Forelimb muscle (tissue), 1 donor: Measurements from ENCODE around the gene MBNL2. TPM values are rescaled to one million over a fixed set of nuclear protein-coding genes. Genes with fewer than 3 reads are reported as not detected.

ENCODE experiments used
- DNase-seq: peaks from one replicate; pipeline ENCODE4 v3.0.0-alpha.2; 2013; ENCODE audit warnings: low read depth
- polyA plus RNA-seq: library from polyadenylated mRNA; unstranded; fragments of 120-200 nt; gene quantifications from one replicate; pipeline ENCODE4 v1.2.1, GENCODE V29; 2013; ENCODE audit not compliant: insufficient read length

The MBNL2 gene
- polyA plus RNA-seq, 1 donor = 26.5 TPM

- no peak for DNase-seq
These were observed 31.6 kb downstream of the MBNL2 start for GRCh38 chr13:97253581-97254293.

GRCh38 chr13:97254816-97255215, 32.7 kb downstream of the MBNL2 start:
- DNase-seq = no peak

GRCh38 chr13:97255515-97256021, 33.4 kb downstream of the MBNL2 start:
- DNase-seq = no peak

GRCh38 chr13:97256343-97256783, 34.2 kb downstream of the MBNL2 start:
- no peak for DNase-seq

- DNase-seq = no peak
These were observed 35.2 kb downstream of the MBNL2 start for GRCh38 chr13:97257228-97257755.

- no peak for DNase-seq
These were observed 36.0 kb downstream of the MBNL2 start for GRCh38 chr13:97257800-97258799.

GRCh38 chr13:97258801-97259200, 36.7 kb downstream of the MBNL2 start:
- no peak for DNase-seq

GRCh38 chr13:97259410-97259797, 37.3 kb downstream of the MBNL2 start:
- DNase-seq = no peak

GRCh38 chr13:97259798-97260714, 37.9 kb downstream of the MBNL2 start:
- DNase-seq = no peak

GRCh38 chr13:97261254-97262005, 39.3 kb downstream of the MBNL2 start:
- no peak for DNase-seq

GRCh38 chr13:97262058-97262457, 39.9 kb downstream of the MBNL2 start:
- DNase-seq = no peak

- DNase-seq = no peak
These were observed 41.0 kb downstream of the MBNL2 start for GRCh38 chr13:97263160-97263559.

- DNase-seq = no peak
These were observed 42.5 kb downstream of the MBNL2 start for GRCh38 chr13:97264663-97265062.

- DNase-seq = no peak
These were observed 44.2 kb downstream of the MBNL2 start for GRCh38 chr13:97266332-97266731.

GRCh38 chr13:97266772-97267417, 44.8 kb downstream of the MBNL2 start:
- DNase-seq = no peak

- DNase-seq = no peak
These were observed 45.4 kb downstream of the MBNL2 start for GRCh38 chr13:97267418-97268059.

GRCh38 chr13:97268772-97269171, 46.6 kb downstream of the MBNL2 start:
- DNase-seq = no peak

GRCh38 chr13:97269603-97270002, 47.5 kb downstream of the MBNL2 start:
- DNase-seq = no peak

- no peak for DNase-seq
These were observed 50.4 kb downstream of the MBNL2 start for GRCh38 chr13:97272526-97272925.
